CD4-positive, CD25-positive, alpha-beta regulatory T cell (primary cell): Measurements from ENCODE around the gene HRH2. TPM values are rescaled to one million over a fixed set of nuclear protein-coding genes. Genes with fewer than 3 reads are reported as not detected.

Source experiments
- ATAC-seq, 2 donors: fragments of 150-1000 bp; cut with Tn5 transposase; one replicate each; pipeline ENCODE4 v1.10.0; 2021; ENCODE audit warnings: low read depth in 2 of 2, moderate number of reproducible peaks in 2 of 2, moderate library complexity in 1 of 2
- DNase-seq, 3 donors: peaks; one replicate each; pipeline versions ENCODE4 v3.0.0 to v3.0.0-alpha.2; 2012 to 2022; ENCODE audit warnings: mixed read lengths in 1 of 3
- H3K27ac ChIP-seq: one replicate; pipeline ENCODE4 v1.7.0; 2013; ENCODE audit warnings: mild to moderate bottlenecking, low read length; ENCODE audit not compliant: insufficient read depth, poor library complexity, severe bottlenecking
- H3K27me3 ChIP-seq: one replicate; pipeline ENCODE4 v1.7.0; 2013; ENCODE audit warnings: low read length; ENCODE audit not compliant: control insufficient read depth, insufficient read depth
- H3K36me3 ChIP-seq: one replicate; pipeline ENCODE4 v1.7.0; 2013; ENCODE audit warnings: mild to moderate bottlenecking, low read length, moderate library complexity; ENCODE audit not compliant: control insufficient read depth, insufficient read depth
- H3K4me1 ChIP-seq: 2 replicates; pipeline ENCODE4 v1.7.0; 2013; ENCODE audit warnings: mild to moderate bottlenecking, low read length; ENCODE audit not compliant: insufficient read depth, control insufficient read depth, poor library complexity, severe bottlenecking
- H3K4me3 ChIP-seq: one replicate; pipeline ENCODE4 v1.7.0; 2013; ENCODE audit warnings: low read depth, mild to moderate bottlenecking, low read length, moderate library complexity
- H3K9me3 ChIP-seq, 2 experiments: 1 replicate in 1 of 2; 2 replicates in 1 of 2; pipeline ENCODE4 v1.7.0; 2013; ENCODE audit warnings: low read length in 2 of 2, mild to moderate bottlenecking in 1 of 2, moderate library complexity in 1 of 2; ENCODE audit not compliant: control insufficient read depth in 2 of 2
- H3K27ac Mint-ChIP-seq, 3 donors: one replicate each; pipeline ENCODE4 v1.8.0; 2020 to 2022; ENCODE audit warnings: mild to moderate bottlenecking in 3 of 3, mixed read lengths in 3 of 3, moderate library complexity in 2 of 3
- H3K27me3 Mint-ChIP-seq: one replicate; pipeline ENCODE4 v1.8.0; 2022; ENCODE audit warnings: mild to moderate bottlenecking, mixed read lengths
- H3K36me3 Mint-ChIP-seq: one replicate; pipeline ENCODE4 v1.8.0; 2020; ENCODE audit warnings: mixed read lengths
- H3K4me1 Mint-ChIP-seq, 4 donors: one replicate each; pipeline ENCODE4 v1.8.0; 2020 to 2022; ENCODE audit warnings: mixed read lengths in 4 of 4, mild to moderate bottlenecking in 1 of 4
- H3K4me3 Mint-ChIP-seq, 4 donors: one replicate each; pipeline ENCODE4 v1.8.0; 2020 to 2022; ENCODE audit warnings: mild to moderate bottlenecking in 4 of 4, mixed read lengths in 4 of 4, moderate library complexity in 3 of 4
- H3K9me3 Mint-ChIP-seq, 7 donors: one replicate each; pipeline ENCODE4 v1.8.0; 2020 to 2022; ENCODE audit warnings: mixed read lengths in 7 of 7, mild to moderate bottlenecking in 3 of 7, moderate library complexity in 2 of 7
- polyA plus RNA-seq, 4 donors: library from polyadenylated mRNA; unstranded; fragments of 300-500 nt; fragmentation: Illumina TruSeq; gene quantifications; one replicate each; pipeline ENCODE4 v1.2.3, GENCODE V29; 2021
- total RNA-seq: library from RNA; stranded (reverse); gene quantifications from one replicate; pipeline ENCODE4 v1.2.3, GENCODE V29; 2022

HRH2 gene
- total and polyA plus RNA-seq, 5 donors from 2014 or later, result 1.6 to 7.0 (median 2.1) TPM

GRCh38 chr5:175733017-175733416 lies 75.1 kb downstream of the HRH2 start:
- Histone ChIP-seq H3K4me3 (no peak overlapping the region), H3K27ac (no peak overlapping the region), H3K27me3 (peaks cover 5% of the 10 kb centered on the region), H3K36me3 (no peaks in the 10 kb centered on the region), H3K9me3 (no peaks in the 10 kb centered on the region), H3K4me1 (peaks cover 8% of the 10 kb centered on the region)
- Mint-ChIP-seq H3K36me3 (no peaks in the 10 kb centered on the region), H3K4me1 (peaks cover 0 to 10% (median 5%) of the 10 kb centered on the region in 4 donors), H3K27ac (no peak overlapping the region), H3K27me3 (peaks cover 12% of the 10 kb centered on the region), H3K9me3 (no peaks in the 10 kb centered on the region), H3K4me3 (no peak overlapping the region)
- no peak for DNase-seq
- ATAC-seq, result no peak

- H3K36me3 Mint-ChIP-seq, result no peaks in the 10 kb centered on the region
- H3K4me3 Mint-ChIP-seq, result no peak overlapping the region
- Histone ChIP-seq H3K4me3 (no peak overlapping the region), H3K27me3 (peaks cover 5% of the 10 kb centered on the region), H3K27ac (no peak overlapping the region), H3K9me3 (no peaks in the 10 kb centered on the region), H3K4me1 (peaks cover 8% of the 10 kb centered on the region), H3K36me3 (no peaks in the 10 kb centered on the region)
- DNase-seq (no peak), ATAC-seq (no peak)
- peaks cover 0 to 10% (median 5%) of the 10 kb centered on the region in 4 donors for H3K4me1 Mint-ChIP-seq
- peaks cover 14% of the 10 kb centered on the region for H3K27me3 Mint-ChIP-seq
- H3K9me3 Mint-ChIP-seq, result no peaks in the 10 kb centered on the region
- H3K27ac Mint-ChIP-seq, result no peak overlapping the region
These were observed 76.1 kb downstream of the HRH2 start for GRCh38 chr5:175734016-175734415.

GRCh38 chr5:175734501-175734900 lies 76.6 kb downstream of the HRH2 start:
- no peak overlapping the region for H3K27ac ChIP-seq
- Mint-ChIP-seq H3K4me1 (peaks cover 0 to 7% (median 5%) of the 10 kb centered on the region in 4 donors), H3K27ac (no peak overlapping the region), H3K9me3 (no peaks in the 10 kb centered on the region), H3K4me3 (no peak overlapping the region), H3K36me3 (no peaks in the 10 kb centered on the region), H3K27me3 (peaks cover 11% of the 10 kb centered on the region)
- H3K4me1 ChIP-seq, result peaks cover 6% of the 10 kb centered on the region
- H3K36me3 ChIP-seq, result no peaks in the 10 kb centered on the region
- ATAC-seq (no peak), DNase-seq (no peak)
- H3K4me3 ChIP-seq, result no peak overlapping the region
- H3K9me3 ChIP-seq, result no peaks in the 10 kb centered on the region
- peaks cover 5% of the 10 kb centered on the region for H3K27me3 ChIP-seq

- Mint-ChIP-seq H3K27ac (no peak overlapping the region), H3K27me3 (peaks cover 11% of the 10 kb centered on the region), H3K4me3 (no peak overlapping the region), H3K36me3 (no peaks in the 10 kb centered on the region), H3K9me3 (no peaks in the 10 kb centered on the region), H3K4me1 (no peaks in the 10 kb centered on the region)
- no peaks in the 10 kb centered on the region for H3K4me1 ChIP-seq
- no peak overlapping the region for H3K4me3 ChIP-seq
- H3K9me3 ChIP-seq, result no peaks in the 10 kb centered on the region
- no peak overlapping the region for H3K27ac ChIP-seq
- no peak for ATAC-seq
- no peak for DNase-seq
- H3K27me3 ChIP-seq, result peaks cover 3% of the 10 kb centered on the region
- H3K36me3 ChIP-seq, result no peaks in the 10 kb centered on the region
These were observed 77.8 kb downstream of the HRH2 start for GRCh38 chr5:175735701-175736100.

GRCh38 chr5:175736652-175737051 lies 78.8 kb downstream of the HRH2 start:
- no peaks in the 10 kb centered on the region for H3K9me3 ChIP-seq
- H3K27ac ChIP-seq, result no peak overlapping the region
- no peak for DNase-seq
- H3K27me3 ChIP-seq, result peaks cover 4% of the 10 kb centered on the region
- no peaks in the 10 kb centered on the region for H3K4me1 ChIP-seq
- H3K36me3 ChIP-seq, result no peaks in the 10 kb centered on the region
- Mint-ChIP-seq H3K4me1 (no peaks in the 10 kb centered on the region), H3K9me3 (no peaks in the 10 kb centered on the region), H3K4me3 (no peak overlapping the region), H3K36me3 (no peaks in the 10 kb centered on the region), H3K27ac (no peak overlapping the region), H3K27me3 (peaks cover 17% of the 10 kb centered on the region)
- ATAC-seq, result no peak
- H3K4me3 ChIP-seq, result no peak overlapping the region

GRCh38 chr5:175737481-175737880 lies 79.6 kb downstream of the HRH2 start:
- Histone ChIP-seq H3K27me3 (peaks cover 4% of the 10 kb centered on the region), H3K4me3 (no peak overlapping the region), H3K27ac (no peak overlapping the region), H3K36me3 (no peaks in the 10 kb centered on the region), H3K9me3 (no peaks in the 10 kb centered on the region), H3K4me1 (no peaks in the 10 kb centered on the region)
- H3K4me3 Mint-ChIP-seq, result no peak overlapping the region
- no peak for DNase-seq
- peaks cover 12% of the 10 kb centered on the region for H3K27me3 Mint-ChIP-seq
- no peak overlapping the region for H3K27ac Mint-ChIP-seq
- H3K4me1 Mint-ChIP-seq, result no peaks in the 10 kb centered on the region
- H3K36me3 Mint-ChIP-seq, result no peaks in the 10 kb centered on the region
- no peaks in the 10 kb centered on the region for H3K9me3 Mint-ChIP-seq
- ATAC-seq, result no peak

- H3K9me3 ChIP-seq, result no peaks in the 10 kb centered on the region
- ATAC-seq, result no peak
- Mint-ChIP-seq H3K4me1 (no peaks in the 10 kb centered on the region), H3K27me3 (peaks cover 16% of the 10 kb centered on the region), H3K4me3 (no peak overlapping the region), H3K9me3 (no peaks in the 10 kb centered on the region), H3K36me3 (no peaks in the 10 kb centered on the region), H3K27ac (no peak overlapping the region)
- DNase-seq, result no peak
- H3K4me3 ChIP-seq, result no peak overlapping the region
- no peak overlapping the region for H3K27ac ChIP-seq
- H3K4me1 ChIP-seq, result no peaks in the 10 kb centered on the region
- H3K36me3 ChIP-seq, result no peaks in the 10 kb centered on the region
- peaks cover 7% of the 10 kb centered on the region for H3K27me3 ChIP-seq
These were observed 80.3 kb downstream of the HRH2 start for GRCh38 chr5:175738126-175738525.

- ATAC-seq, result no peak
- no peak overlapping the region for H3K4me3 ChIP-seq
- Mint-ChIP-seq H3K27ac (no peak overlapping the region), H3K4me1 (no peaks in the 10 kb centered on the region), H3K27me3 (peaks cover 18% of the 10 kb centered on the region), H3K4me3 (no peak overlapping the region), H3K9me3 (no peaks in the 10 kb centered on the region), H3K36me3 (no peaks in the 10 kb centered on the region)
- no peaks in the 10 kb centered on the region for H3K36me3 ChIP-seq
- no peaks in the 10 kb centered on the region for H3K4me1 ChIP-seq
- no peak for DNase-seq
- peaks cover 7% of the 10 kb centered on the region for H3K27me3 ChIP-seq
- H3K9me3 ChIP-seq, result no peaks in the 10 kb centered on the region
- no peak overlapping the region for H3K27ac ChIP-seq
These were observed 80.8 kb downstream of the HRH2 start for GRCh38 chr5:175738602-175739133.
